HG03196 (cell line): ENCODE results near the gene LRCH3.

ENCODE experiments used
- ATAC-seq: cut with Tn5 transposase; IDR thresholded peaks from one replicate; pipeline ENCODE4 v1.9.1; 2021; ENCODE audit not compliant: unreplicated experiment

Gene LRCH3

DNA sequence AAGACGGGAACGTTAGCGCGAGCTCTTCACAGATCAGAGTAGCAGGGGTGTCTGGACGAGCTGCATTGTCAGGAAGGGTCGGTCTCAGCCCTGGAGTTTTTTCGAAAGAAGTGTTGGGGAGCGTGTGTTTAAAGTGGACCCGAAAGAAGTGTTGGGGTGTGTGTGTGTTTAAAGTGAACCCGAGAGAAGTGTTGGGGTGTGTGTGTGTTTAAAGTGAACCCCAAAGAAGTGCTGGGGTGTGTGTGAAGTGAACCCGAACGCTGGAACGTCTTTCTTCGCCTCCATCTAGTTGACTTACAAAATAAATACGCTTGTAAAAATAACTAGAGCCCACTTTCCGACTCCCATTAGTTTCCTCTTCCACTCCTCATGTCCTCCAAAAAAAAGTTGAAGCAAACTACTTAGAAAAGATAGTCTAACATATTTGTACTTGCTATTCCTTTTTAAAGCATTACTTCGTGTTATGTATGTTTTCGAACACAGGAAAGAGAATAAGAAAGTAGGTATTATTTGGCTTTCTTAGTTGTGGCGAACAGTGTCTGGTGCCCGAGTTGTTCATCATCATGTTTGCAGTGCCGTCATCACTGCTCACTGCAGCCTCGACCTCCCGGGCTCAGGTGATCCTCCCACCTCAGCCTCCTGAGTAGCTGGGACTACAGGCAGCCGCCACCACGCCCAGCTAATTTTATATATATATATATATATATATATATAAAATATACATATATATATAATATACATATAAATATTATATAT lies 1.0 kb downstream of the LRCH3 start:
- peak; percentile 23 for ATAC-seq

DNA sequence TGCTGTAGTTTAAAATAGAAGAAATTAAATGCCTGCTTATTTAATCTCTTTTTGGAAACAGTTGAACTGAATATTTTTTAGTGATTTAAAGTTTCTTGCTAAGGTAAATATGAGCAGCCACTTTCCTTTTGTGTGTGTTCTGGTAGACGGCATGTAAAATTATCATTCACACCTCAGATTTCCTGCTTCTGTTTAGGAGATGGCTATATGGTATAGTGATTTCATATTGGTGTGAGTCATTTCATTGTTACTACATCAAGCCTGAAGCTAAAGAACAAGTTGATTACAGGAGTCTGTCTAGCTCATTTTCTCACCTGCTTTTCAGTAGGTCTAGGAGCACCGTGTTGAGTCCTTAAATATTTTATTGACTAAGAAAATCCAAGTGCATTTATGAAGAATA lies 2.2 kb downstream of the LRCH3 start:
- ATAC-seq = no peak

DNA sequence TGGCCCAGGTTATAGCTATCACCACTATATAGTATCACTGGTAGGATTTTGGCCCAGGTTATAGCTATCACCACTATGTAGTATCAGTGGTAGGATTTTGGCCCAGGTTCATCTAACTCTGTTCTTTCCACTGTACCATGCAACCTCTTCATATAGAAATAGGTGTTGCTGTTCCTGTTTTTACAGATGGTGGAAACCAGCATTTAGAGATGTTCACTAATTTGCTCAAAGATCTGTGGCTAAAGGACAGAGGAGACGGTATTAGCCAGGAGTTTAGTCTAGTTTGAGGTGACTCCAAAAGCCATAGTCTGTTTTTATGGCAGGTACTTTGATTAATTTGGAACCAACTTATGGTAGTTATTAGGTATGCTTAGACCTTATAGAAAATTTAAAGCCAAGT lies 3.1 kb downstream of the LRCH3 start:
- ATAC-seq = no peak

DNA sequence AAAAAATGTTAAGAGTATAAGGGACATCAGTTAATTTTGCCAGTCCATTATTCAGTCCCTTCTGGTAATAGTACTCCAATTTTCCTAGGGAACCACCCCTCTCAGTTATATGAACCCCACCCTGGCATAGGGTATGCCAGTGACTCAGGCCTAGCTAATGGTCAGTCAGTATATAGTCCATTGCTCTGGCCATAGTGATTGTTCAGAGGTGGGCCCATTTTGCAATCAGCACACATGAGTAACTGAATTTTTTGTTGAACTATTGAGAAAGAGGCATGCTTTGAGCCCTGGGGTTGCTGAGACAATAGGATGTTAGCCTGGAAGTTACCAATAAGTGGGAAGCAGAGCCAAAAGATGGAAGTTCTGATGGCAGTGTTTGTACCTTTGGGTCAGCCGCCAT lies 4.1 kb downstream of the LRCH3 start:
- no peak for ATAC-seq

DNA sequence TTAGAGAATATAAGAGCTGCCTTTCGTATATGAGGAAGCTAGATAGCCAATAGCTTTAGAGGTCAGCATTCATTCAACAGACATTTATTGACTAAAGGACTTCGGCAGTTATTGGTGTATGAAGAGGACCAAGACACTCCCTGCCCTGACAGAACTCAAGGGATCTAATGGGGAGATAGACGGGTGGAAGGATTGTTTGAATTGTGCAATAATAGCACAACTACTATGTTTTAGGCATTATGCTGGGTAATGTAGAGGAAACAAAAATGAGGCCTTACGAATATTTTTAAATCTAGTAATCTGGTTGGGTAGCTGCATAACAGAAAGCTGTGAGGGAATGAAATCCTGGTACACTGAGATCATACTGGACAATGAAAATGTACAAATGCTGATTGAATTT lies 5.0 kb downstream of the LRCH3 start:
- no peak for ATAC-seq

DNA sequence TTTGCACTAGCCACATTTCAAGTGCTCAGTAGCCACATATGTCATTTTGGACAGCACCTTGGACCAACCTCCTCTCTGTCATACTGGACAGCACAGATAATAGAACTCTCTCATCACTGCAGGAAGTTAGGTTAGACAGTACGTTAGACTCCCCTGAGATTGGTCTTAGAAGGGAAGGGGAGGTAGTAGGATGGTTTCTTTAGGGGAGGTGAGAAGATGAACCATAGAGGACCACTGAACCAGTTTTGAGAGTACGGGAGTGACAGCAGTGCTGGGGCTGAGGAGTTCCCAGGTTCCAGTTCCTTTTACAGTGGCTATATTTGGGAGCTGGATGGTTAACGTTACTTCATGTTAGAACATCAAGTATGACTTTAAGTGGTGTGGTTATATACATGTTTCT lies 7.8 kb downstream of the LRCH3 start:
- peak; percentile 43 for ATAC-seq

DNA sequence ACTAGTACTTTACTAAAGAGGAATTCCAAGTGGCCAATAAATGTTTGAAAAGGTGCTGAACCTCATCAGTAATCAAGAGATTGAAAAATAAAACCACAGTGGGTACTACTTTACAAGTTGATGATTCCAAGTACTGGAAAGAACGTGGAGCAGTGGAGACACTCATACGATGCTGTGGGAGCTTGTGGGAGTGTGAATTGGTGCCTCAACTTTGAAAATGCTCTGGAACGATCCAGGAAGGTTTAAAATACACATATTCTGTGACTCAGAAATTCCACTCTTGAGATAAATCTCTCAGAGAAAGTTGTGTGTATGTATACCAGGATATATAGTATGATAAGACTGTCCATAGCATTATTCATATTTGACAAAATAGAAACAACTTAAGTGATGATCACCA lies 9.3 kb downstream of the LRCH3 start:
- no peak for ATAC-seq

DNA sequence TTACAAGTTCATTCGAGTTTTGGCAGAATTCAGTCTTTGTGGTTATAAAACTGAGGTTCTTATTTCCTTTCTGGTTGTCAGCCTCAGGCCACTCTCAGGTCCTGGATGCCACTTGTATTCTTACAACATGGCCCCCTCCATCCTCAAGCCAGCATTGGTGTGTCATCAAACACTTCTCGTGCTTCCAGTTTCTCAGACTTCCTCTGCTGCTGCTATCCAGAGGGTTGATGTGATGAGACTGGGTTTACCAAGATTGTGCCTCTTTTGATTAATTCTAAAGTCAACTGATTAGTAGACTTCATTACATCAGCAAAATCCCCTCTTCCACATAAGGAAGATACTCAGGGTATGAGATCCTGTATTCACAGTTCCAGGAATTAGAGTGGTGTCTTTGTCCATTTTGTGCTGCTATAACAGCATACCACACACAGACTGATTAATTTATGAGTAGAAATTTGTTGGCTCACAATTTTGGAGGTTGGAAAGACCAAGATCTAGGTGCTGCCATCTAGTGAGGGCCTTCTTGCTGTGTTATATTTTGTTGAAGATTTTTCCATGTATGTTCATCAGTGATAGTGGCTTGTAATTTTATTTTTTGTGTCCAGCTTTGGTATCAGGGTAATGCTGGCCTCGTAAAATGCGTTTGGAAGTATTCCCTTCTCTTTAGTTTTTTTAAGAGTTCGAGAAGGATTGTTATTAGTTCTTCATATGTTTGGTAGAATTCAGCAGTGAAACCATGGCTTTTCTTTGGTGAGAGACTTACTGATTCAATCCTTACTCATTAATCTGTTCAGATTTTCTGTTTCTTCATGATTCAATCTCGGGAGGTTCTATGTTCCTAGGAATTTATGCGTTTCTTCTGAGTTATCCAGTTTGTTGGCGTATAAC lies 11.1 kb downstream of the LRCH3 start:
- ATAC-seq = no peak

DNA sequence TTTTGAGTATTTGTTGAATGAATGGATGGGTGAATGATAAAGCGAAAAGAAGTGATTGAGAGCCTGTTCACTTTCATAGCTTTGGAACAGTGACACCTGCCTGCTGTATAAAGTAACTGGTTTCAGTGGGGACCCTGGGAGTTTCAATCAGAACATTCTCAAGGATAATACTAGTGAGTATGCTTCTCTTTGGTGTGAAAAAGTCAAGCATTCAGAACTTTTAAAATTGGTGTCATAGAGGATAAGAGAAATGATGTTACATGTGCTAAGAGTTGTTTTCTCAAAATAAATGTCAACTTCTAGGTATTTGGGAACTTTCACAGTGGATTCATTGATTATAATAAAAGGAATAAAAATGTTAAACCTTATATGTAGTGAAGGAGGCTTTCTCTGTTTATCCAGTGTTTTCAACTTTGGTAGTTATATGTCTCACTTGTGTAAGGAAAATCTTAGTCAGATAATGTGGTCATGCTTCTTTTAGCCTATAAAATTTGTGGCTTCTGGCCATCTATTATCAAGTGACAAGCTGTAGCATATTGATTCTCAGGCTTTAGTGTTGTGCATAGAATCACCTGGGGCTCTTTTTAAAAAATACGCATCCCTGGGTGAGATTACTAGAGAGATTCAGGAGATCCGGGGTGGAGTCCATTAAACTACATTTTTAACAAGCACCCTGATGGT lies 11.9 kb downstream of the LRCH3 start:
- ATAC-seq = no peak

DNA sequence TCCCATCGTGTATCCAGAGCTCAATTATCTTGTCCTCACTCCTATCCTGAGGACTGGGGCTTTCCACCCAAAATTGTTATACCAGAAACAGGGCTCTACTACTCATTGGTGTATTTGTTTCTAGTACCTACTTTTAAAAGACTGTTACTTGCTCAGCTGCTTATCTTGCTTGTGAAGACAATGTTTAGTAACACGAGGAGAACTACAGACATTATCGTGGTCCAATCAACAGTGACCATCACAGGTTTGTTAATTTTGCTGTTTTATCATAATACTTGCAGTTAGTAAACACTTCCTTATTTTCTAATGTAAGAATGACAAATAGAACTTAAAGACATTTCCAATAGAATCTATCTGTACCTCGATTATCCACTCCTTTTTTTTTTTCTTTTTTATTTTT lies 13.5 kb downstream of the LRCH3 start:
- ATAC-seq = no peak

DNA sequence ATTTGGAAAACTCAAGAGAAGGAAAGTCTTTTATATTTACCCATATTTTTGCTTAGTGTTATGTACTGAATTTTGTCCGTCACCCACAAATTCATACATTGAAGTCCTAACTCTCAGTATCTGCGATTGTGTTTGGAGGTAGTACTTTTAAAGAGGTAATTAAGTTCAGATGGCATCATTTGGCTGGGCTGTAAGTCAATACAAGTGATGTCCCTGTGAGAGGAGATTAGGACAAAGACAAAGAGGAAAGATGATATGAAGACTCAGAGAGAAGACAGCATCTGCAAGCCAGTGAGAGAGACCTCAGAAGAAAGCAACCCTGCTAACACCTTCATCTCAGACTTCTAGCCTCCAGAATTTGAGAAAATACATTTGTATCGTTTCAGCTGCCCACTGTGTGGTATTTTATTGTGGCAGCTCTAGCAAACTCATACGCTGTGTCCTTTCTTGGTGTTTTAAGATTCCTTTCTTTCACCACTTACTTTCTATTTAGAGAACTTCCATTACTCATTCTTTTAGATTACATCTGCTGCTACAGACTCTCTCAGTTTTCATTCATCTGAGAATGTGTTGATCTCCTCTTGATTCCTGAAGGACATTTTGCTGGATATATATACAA lies 17.0 kb downstream of the LRCH3 start:
- ATAC-seq = no peak

DNA sequence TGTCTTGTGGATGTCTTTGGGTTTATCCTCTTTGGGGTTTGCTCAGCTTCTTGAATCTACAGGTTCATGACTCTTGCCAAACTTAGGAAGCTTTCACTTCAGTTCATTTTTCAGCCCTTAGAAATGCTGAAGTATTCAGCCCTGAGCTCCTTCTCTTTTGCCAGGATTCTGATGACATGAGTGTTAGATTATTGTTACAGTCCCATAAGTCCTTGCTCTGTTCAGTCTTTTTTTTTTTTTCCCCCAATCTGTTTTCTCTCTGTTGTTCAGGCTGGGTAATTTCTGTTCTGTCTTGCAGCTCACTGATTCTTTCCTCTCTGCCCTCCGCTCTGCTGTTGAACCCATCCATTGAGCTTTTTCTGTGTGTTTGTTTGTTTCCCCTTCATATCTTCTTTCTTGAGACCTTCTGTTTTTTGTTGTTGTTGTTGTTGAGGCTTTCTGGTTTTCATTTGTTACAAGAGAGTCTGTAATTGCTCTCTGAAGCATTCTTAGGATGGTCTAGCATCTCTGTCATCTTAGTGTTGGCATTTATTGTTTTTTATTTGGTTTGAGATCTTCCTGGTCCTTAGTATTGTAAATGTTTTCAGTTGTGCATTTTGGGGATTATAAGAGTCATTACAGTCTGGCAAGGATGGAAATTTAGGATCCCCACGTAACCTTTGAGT lies 18.4 kb downstream of the LRCH3 start:
- no peak for ATAC-seq

DNA sequence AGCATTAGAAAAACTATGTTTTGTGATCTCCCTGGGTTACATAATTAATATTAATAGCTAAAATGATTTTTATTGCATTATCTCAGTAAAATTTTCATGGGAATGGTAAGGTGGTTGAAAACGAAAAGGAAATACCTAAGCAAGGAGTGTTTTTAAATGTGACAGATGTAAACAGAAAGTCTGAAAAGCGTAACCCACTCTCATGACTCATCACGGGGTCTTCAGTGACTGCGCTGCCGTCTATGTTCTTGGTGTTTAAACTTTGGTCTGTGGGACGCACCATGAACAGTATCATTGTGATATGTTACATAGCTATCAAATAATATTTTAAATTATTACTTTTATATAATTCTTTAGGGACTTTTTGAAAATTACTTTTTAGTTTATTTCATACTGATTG lies 19.8 kb downstream of the LRCH3 start:
- ATAC-seq = no peak

DNA sequence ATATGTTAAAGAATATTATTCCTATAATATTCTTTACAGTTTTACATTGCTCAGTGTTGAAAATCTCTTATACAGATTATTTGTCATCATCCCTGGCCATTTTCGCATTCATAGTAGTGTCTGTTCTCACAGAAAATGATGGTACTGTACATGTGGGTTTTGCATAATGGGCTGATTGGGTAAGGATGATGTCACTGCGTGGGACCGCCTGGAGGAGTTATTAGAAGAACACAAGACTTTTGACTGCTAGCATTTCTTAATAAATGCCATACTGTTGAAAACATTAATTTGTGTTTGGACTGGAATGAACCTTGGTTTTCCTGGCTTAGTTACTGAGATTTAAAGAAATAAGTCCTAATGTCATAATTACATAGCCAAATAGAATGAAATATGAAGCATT lies 20.3 kb downstream of the LRCH3 start:
- no peak for ATAC-seq

DNA sequence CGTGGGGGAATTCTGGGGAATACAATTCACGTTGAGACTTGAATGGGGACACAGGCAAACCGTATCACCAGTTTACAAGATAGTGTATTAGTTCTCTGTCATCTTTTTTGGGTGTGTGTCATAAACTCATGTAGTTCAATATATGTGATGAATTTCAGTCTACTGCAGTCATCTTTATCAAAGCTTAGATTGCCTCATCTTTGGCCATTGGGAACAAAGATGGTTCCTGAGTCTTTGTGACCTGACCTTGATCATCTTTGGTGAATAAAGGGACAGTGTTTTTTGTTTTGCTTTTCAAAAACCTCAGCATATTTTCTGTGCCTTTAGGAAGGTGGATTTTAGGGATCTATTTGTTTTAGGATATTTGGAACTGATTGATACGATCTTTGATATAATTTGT lies 23.3 kb downstream of the LRCH3 start:
- ATAC-seq = no peak

DNA sequence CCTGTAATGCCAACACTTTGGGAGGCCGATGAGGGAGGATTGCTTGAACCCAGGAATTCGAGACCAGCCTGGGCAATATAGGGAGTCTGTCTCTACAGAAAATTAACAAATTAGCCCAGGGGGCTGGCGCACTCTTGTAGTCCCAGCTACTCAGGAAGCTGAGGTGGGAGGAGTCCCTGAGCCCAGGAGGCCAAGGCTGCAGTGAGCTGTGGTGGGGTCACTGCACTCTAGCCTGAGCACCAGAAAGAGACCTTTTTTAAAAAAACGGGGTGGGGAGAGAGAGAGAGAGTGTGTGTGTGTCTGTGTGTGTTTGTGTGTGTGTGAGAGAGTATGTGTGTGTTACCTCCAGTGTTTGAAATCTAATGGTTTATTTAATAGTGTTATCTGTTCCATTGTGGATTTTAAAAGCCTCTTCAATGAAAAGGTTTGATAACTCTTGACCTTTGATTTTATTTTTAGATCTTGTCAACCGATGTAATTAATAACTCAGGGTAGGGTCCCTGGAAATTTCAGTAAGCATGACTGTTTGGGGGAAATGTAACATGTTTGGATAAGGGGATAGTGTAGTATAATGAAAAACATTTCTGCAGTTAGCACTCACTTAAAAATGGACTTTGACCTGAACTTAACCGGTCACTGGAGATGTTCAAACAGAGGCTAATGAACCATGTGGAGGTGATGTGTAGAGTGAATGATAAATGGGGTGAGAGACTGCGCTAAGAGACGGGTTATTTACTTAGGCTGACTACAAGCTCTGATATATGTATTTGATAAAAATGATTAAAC lies 29.7 kb downstream of the LRCH3 start:
- ATAC-seq = no peak

DNA sequence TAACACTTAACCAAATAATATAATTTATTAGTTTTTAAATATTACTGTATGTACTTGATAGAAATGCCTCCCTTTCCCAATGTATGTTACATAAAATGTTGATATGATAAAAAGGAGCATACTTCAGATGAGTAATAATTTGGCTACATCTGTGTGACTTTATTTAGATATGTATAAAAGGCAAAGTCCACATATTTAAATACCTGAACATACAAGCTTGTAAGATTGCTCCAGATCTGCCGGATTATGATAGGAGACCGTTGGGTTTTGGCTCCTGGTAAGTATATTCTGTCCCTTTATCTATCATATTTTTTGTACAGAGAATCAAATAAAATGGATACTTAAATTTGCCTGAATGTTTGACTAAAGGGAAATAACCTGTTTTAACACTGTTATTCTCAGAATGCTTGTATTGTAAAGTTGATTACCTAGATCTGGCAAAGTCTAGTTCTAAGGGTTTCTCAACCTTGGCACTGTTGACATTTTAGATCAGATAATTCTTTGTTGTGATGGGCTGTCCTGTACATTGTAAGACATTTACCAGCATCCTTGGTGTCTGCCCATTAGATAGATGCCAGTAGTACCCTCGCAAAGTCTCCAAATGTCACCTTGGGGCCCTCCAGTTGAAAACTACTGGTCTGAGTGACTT lies 38.5 kb downstream of the LRCH3 start:
- no peak for ATAC-seq

DNA sequence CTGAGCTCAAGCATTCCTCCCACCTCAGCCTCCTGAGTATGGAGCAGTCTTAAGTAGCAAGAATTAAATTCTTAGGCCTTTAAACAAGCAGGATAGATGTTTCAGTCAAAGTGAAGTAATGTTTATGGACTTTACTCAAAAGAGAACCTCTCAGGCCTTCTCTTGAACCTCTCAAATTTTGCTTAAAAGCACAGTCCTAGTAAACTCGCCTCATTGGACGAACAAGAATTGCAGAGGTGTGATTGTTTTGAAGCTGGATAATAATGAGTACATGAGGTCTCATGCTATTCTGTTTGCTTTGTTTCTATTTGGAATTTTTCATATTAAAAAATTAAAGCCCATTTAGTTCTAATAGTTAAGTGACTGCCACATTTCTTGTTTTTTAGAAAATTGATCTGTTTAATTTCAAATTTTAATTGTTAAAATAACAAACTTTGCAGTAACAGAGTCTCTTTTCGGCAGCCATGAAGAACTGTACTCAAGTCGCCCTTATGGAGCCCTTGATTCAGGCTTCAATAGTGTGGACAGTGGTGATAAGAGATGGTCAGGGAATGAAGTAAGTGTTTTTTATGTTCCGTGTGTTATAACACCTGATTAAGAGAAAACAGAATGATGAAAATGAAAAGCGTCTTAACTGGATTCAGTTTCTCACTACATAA lies 39.4 kb downstream of the LRCH3 start:
- no peak for ATAC-seq

DNA sequence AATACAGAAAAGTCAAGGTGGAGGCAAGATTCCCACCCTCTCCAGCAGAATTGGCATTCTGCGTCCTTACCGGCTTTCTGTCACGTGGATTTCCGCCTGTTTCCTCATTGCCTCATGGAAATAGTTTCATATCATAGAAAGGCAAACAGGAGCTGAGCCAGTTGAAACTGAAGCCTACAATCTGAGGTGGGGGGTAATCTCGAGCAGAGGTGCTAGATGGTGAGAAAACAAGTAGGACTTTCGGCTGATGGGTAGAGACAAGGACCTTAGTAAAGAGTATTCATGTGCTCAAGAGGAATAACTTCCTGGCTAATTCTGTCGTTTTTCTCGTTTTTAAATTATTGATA lies 39.9 kb downstream of the LRCH3 start:
- ATAC-seq = no peak
